ENCODE data around the gene ELMO2.

GRCh38 chr20:46331611-46332361, 74.6 kb downstream of the ELMO2 start:
- no peak for TF ChIP-seq CTCF (IDR thresholded peaks at IDR 0.05)
- TF ChIP-seq ZFX (IDR thresholded peaks at IDR 0.05; ENCODE audit: borderline replicate concordance): no peak

Measured in 22Rv1 (cell line).